Activated T-helper 2 cell treated with anti-CD3 and anti-CD28 coated beads, Interferon-gamma antibody, Interleukin-2, Interleukin-4, amounts not matched to agents 10 μg/mL and 5 μg/mL and 100 μg/mL, durations not matched to agents 14 hours and 24 hours and 36 hours (primary cell): ENCODE measurements around the gene SENP1. TPM values are rescaled to one million over a fixed set of nuclear protein-coding genes. Genes with fewer than 3 reads are reported as not detected.
"Not testable (repeated sequence)": the region's sequence is repeated elsewhere in the genome, so short reads cannot be mapped to it uniquely, and the experiment has no call there.

ENCODE experiments used
- DNase-seq: peaks from one replicate; pipeline ENCODE4 v3.0.0; 2021; ENCODE audit warnings: low spot score
- H3K27ac Mint-ChIP-seq: one replicate; pipeline ENCODE4 v1.8.0; 2021; ENCODE audit warnings: mixed read lengths
- H3K27me3 Mint-ChIP-seq: one replicate; pipeline ENCODE4 v1.8.0; 2021; ENCODE audit warnings: low read depth, mixed read lengths
- H3K36me3 Mint-ChIP-seq: one replicate; pipeline ENCODE4 v1.8.0; 2021; ENCODE audit warnings: low read depth, mixed read lengths
- H3K4me1 Mint-ChIP-seq: one replicate; pipeline ENCODE4 v1.8.0; 2021; ENCODE audit warnings: low read depth, mixed read lengths
- H3K4me3 Mint-ChIP-seq: one replicate; pipeline ENCODE4 v1.8.0; 2021; ENCODE audit warnings: low read depth, mild to moderate bottlenecking, moderate library complexity, mixed read lengths
- H3K9me3 Mint-ChIP-seq: one replicate; pipeline ENCODE4 v1.8.0; 2021; ENCODE audit warnings: mixed read lengths
- intact Hi-C: fragments of 100-400 bp; cut with micrococcal nuclease; formaldehyde crosslinking; loops from one replicate; pipeline ENCODE4 v1.15.1; 2023
- total RNA-seq: library from RNA; stranded (reverse); gene quantifications from 2 replicates; pipeline ENCODE4 v1.2.3, GENCODE V29; 2022

SENP1 gene
- total RNA-seq, 1 donor from 2014 or later = 45.9 TPM

DNA sequence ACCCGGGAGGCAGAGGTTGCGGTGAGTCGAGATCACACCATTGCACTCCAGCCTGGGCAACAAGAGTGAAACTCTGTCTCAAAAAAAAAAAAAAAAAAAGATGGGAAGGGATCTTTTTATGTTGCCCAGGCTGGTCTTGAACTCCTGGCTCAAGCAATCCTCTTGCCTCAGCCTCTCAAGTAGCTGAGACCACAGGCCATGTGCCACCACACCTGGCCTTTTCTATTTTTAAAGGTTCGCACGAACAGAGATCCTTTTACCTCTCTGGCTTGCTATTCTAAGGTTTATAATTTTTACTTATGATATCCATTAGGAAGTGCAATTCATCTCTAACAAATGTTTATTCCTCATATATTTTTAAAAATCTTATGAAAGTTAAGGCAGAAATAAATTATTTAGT lies 19.7 kb upstream of the SENP1 start:
- H3K4me3 Mint-ChIP-seq, H3K27ac Mint-ChIP-seq, DNase-seq, intact Hi-C loops, H3K4me1 Mint-ChIP-seq, H3K27me3 Mint-ChIP-seq, H3K9me3 Mint-ChIP-seq: not testable (repeated sequence)
- H3K36me3 Mint-ChIP-seq = peaks cover 25% of the 10 kb centered on the region

GRCh38 chr12:48123169-48123568 lies 17.3 kb upstream of the SENP1 start:
- no peak overlapping the region for H3K27ac Mint-ChIP-seq
- H3K9me3 Mint-ChIP-seq = no peaks in the 10 kb centered on the region
- DNase-seq = no peak
- peaks cover 19% of the 10 kb centered on the region for H3K4me1 Mint-ChIP-seq
- peaks cover 22% of the 10 kb centered on the region for H3K36me3 Mint-ChIP-seq
- H3K27me3 Mint-ChIP-seq = no peaks in the 10 kb centered on the region
- intact Hi-C loops = no loop called here
- no peak overlapping the region for H3K4me3 Mint-ChIP-seq

DNA sequence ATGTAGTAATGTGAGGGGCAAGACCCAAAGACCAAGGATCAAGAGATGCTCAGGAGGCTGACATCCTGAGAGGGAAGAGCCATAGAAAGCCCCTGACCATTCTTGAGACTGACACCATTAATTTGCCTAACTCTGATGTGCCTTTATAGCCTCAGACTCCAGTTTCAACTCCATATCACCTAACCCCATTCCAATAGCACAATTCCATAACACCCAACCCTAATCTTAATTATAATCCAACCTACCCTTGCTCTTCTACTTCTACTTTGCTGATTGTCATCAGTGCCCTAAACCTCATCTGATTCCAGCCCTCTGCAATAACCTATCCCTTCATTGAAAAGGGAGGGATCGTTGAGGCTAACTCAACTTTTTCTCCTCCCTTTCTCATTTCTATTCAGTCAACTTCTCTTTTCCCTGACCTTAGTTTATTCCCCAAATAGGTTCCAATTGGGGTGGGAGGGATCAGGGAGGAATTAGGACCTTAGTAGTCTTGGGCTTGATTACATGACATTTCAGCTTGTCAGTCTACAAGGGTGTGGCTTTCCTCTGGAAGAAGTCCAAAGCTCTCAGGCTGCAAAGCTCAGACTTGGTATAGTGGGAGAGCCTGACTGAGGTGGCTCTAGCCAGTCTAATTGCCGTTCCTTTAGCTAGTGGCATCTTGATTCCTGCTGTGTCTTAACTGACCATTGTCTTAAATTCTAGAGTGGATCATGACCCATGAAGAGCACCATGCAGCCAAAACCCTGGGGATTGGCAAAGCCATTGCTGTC lies 16.4 kb upstream of the SENP1 start:
- no peak for DNase-seq
- no peak overlapping the region for H3K27ac Mint-ChIP-seq
- no peak overlapping the region for H3K4me3 Mint-ChIP-seq
- H3K9me3 Mint-ChIP-seq = no peaks in the 10 kb centered on the region
- intact Hi-C loops = no loop called here
- peaks cover 2% of the 10 kb centered on the region for H3K27me3 Mint-ChIP-seq
- peaks cover 20% of the 10 kb centered on the region for H3K4me1 Mint-ChIP-seq
- H3K36me3 Mint-ChIP-seq = peaks cover 19% of the 10 kb centered on the region

DNA sequence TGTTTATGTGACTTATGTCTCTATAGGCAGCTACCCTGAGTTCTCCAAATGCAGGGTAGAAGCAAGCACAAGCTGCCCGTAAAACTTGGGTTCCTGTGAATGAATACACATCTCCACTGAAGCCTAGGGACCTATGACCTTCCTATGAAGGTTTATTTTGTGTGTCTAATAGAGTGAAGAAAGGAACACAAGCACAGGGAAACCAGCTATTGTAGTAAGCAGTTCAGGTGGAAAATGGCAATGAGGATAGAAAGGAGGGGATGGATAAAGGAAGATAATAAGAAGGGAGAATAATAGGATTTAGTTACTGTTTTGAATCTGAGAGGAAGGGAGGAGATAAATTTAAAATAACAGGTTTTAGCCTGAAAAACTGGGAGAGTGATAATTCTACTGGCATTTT lies 15.6 kb upstream of the SENP1 start:
- H3K4me3 Mint-ChIP-seq = no peak overlapping the region
- H3K27me3 Mint-ChIP-seq = peaks cover 6% of the 10 kb centered on the region
- H3K4me1 Mint-ChIP-seq = peaks cover 20% of the 10 kb centered on the region
- intact Hi-C loops = no loop called here
- no peaks in the 10 kb centered on the region for H3K9me3 Mint-ChIP-seq
- peaks cover 16% of the 10 kb centered on the region for H3K36me3 Mint-ChIP-seq
- DNase-seq = no peak
- H3K27ac Mint-ChIP-seq = no peak overlapping the region

DNA sequence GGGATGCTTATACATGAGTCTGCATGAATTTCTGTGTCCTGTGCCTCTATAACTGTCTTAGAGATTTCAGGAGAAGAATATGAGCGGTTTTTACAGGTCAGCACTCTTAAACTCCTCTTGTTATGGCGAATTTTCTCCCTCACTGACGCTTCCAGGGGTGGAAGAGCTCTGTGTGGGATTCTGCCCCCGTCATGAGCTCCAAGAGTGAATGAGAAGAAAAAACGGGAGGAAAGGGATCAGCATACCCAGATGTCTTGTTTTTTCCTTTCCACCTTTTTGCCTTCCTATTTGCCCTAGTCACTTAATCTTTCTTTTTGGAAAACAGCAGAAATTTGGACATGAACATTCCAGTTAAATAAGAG lies 13.9 kb upstream of the SENP1 start:
- H3K4me3 Mint-ChIP-seq = peak overlapping the region; percentile 96
- no peak overlapping the region for H3K27ac Mint-ChIP-seq
- intact Hi-C loops = loop anchor here (1.0 to 2.0 kb wide), 2 partner anchors 14 to 37 kb away; partner anchors contain the start of genes ASB8 and SENP1
- DNase-seq = no peak
- H3K27me3 Mint-ChIP-seq = peaks cover 13% of the 10 kb centered on the region
- peaks cover 20% of the 10 kb centered on the region for H3K4me1 Mint-ChIP-seq
- no peaks in the 10 kb centered on the region for H3K9me3 Mint-ChIP-seq
- peaks cover 11% of the 10 kb centered on the region for H3K36me3 Mint-ChIP-seq

GRCh38 chr12:48119078-48119833 lies 13.4 kb upstream of the SENP1 start, which contains the start of gene PFKM:
Gene PFKM (plus strand): TSS chr12:48119364. CDS start chr12:48122775, 3,411 bp downstream.
- H3K4me1 Mint-ChIP-seq = peaks cover 20% of the 10 kb centered on the region
- intact Hi-C loops = loop anchor here (1.0 to 2.0 kb wide), 2 partner anchors 13 to 38 kb away; partner anchors contain the start of genes ASB8 and SENP1

GRCh38 chr12:48118284-48118871 lies 12.5 kb upstream of the SENP1 start:
- Mint-ChIP-seq H3K27me3 (peaks cover 22% of the 10 kb centered on the region), H3K9me3 (no peaks in the 10 kb centered on the region), H3K36me3 (peaks cover 6% of the 10 kb centered on the region), H3K4me1 (peaks cover 20% of the 10 kb centered on the region), H3K4me3 (peak overlapping the region; percentile 96), H3K27ac (no peak overlapping the region)
- no peak for DNase-seq
- intact Hi-C loops = loop anchor here (2.0 kb wide), 1 partner anchor 38 kb away; the partner anchor contains the start of gene ASB8

More at GRCh38 chr12:48119078-48119833, 13.4 kb upstream of the SENP1 start, which contains the start of gene PFKM:
- Mint-ChIP-seq H3K9me3 (no peaks in the 10 kb centered on the region), H3K27ac (peak within 1 kb of the TSS; percentile 74), H3K36me3 (peaks cover 10% of the 10 kb centered on the region), H3K27me3 (peaks cover 18% of the 10 kb centered on the region), H3K4me3 (peak within 1 kb of the TSS; percentile 96)
- peak; percentile 69 for DNase-seq

- H3K36me3 Mint-ChIP-seq = no peaks in the 10 kb centered on the region
- no peaks in the 10 kb centered on the region for H3K9me3 Mint-ChIP-seq
- H3K27me3 Mint-ChIP-seq = peaks cover 22% of the 10 kb centered on the region
- intact Hi-C loops = no loop called here
- H3K4me1 Mint-ChIP-seq = peaks cover 18% of the 10 kb centered on the region
- H3K4me3 Mint-ChIP-seq = no peak overlapping the region
- no peak overlapping the region for H3K27ac Mint-ChIP-seq
- DNase-seq = no peak
Observed at GRCh38 chr12:48115957-48116356, 10.1 kb upstream of the SENP1 start.

DNA sequence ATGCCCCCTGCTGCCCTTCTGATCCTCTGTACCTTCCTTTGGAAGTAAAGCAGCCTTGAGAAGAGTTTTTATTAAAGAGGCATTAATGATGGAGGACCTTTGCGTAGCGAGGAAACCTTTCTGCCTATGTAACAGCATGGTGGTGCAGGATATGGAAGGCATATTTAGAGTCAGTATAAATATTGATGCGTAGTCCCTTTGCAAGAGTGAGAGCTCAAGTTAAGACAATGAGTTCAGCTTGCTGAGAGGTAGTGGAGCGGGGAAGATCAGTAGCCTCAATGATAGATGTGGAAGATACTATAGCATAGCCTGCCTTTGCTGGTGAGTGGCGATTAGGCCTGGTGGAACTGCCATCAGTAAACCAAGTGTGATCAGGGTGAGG lies 5.4 kb upstream of the SENP1 start:
- H3K4me3 Mint-ChIP-seq, H3K9me3 Mint-ChIP-seq, DNase-seq, intact Hi-C loops, H3K36me3 Mint-ChIP-seq, H3K27ac Mint-ChIP-seq: not testable (repeated sequence)
- peaks cover 20% of the 10 kb centered on the region for H3K27me3 Mint-ChIP-seq
- peaks cover 18% of the 10 kb centered on the region for H3K4me1 Mint-ChIP-seq

GRCh38 chr12:48110691-48111311 lies 4.9 kb upstream of the SENP1 start:
- intact Hi-C loops = no loop called here
- Mint-ChIP-seq H3K36me3 (no peaks in the 10 kb centered on the region), H3K9me3 (no peaks in the 10 kb centered on the region)

GRCh38 chr12:48109424-48109823 lies 3.5 kb upstream of the SENP1 start:
- Mint-ChIP-seq H3K36me3 (peaks cover 3% of the 10 kb centered on the region), H3K9me3 (no peaks in the 10 kb centered on the region), H3K27ac (no peak overlapping the region), H3K4me3 (no peak overlapping the region), H3K27me3 (peaks cover 10% of the 10 kb centered on the region), H3K4me1 (peaks cover 24% of the 10 kb centered on the region)
- intact Hi-C loops = loop anchor here (5.0 kb wide), 2 partner anchors 73 to 573 kb away; partner anchors contain the start of genes CCDC184 and KANSL2
- DNase-seq = no peak

More at GRCh38 chr12:48110691-48111311, 4.9 kb upstream of the SENP1 start:
- H3K4me1 Mint-ChIP-seq = peaks cover 20% of the 10 kb centered on the region
- no peak overlapping the region for H3K4me3 Mint-ChIP-seq
- no peak for DNase-seq
- peaks cover 17% of the 10 kb centered on the region for H3K27me3 Mint-ChIP-seq
- H3K27ac Mint-ChIP-seq = no peak overlapping the region
